IMR-90 (cell line): Measurements from ENCODE around the gene AFTPH. TPM values are rescaled to one million over a fixed set of nuclear protein-coding genes. Genes with fewer than 3 reads are reported as not detected.

ENCODE experiments used
- ATAC-seq: fragments of 200-7000 bp; cut with Tn5 transposase; 2 replicates; pipeline ENCODE4 v1.9.1; 2020; ENCODE audit warnings: low read depth, mild to moderate bottlenecking, moderate library complexity
- BruUV-seq: library from RNA; stranded (reverse); fragments of 400-500 nt; replicated peaks from 2 replicates; lab custom pipeline; 2021; lab: Mats Ljungman, UMichigan
- CTCF ChIA-PET: fragments of 300-600 bp; formaldehyde crosslinking; extraction: SDS; loops from one replicate; lab custom pipeline; 2021; ENCODE audit warnings: antibody characterized with exemption; lab: Yijun Ruan, JAX
- POLR2A ChIA-PET: fragments of 300-600 bp; sonication (Branson Sonifier 250); formaldehyde crosslinking; loops from one replicate; lab custom pipeline; 2022; ENCODE audit warnings: antibody characterized with exemption; ENCODE audit not compliant: unreplicated experiment; lab: Charles Lee
- DNase-seq: peaks from one replicate; pipeline ENCODE4 v3.0.0; 2013
- H2AFZ ChIP-seq: replicated peaks from 2 replicates; pipeline ENCODE3; 2013; ENCODE audit warnings: low read length, mild to moderate bottlenecking; ENCODE audit not compliant: poor library complexity
- H2AK5ac ChIP-seq: 2 replicates; pipeline ENCODE4 v1.6.1; 2013; ENCODE audit warnings: low read depth, low read length, inconsistent platforms
- H2AK9ac ChIP-seq: replicated peaks from 2 replicates; pipeline ENCODE3; 2013; ENCODE audit warnings: mild to moderate bottlenecking, low read depth, low read length, moderate library complexity; ENCODE audit not compliant: poor library complexity
- H2BK120ac ChIP-seq: 2 replicates; pipeline ENCODE4 v1.6.1; 2013; ENCODE audit warnings: low read depth, low read length, inconsistent platforms
- H2BK15ac ChIP-seq: 3 replicates; pipeline ENCODE4 v1.6.1; 2013; ENCODE audit warnings: low read depth, low read length, inconsistent platforms
- H2BK20ac ChIP-seq: 2 replicates; pipeline ENCODE4 v1.6.1; 2013; ENCODE audit warnings: low read depth, mild to moderate bottlenecking, inconsistent platforms, low read length, moderate library complexity
- H2BK5ac ChIP-seq: 2 replicates; pipeline ENCODE4 v1.6.1; 2013; ENCODE audit warnings: mild to moderate bottlenecking, low read depth, low read length, inconsistent platforms; ENCODE audit not compliant: poor library complexity, severe bottlenecking
- H3K14ac ChIP-seq: replicated peaks from 2 replicates; pipeline ENCODE4 v1.6.1; 2013; ENCODE audit warnings: low read depth, low read length, inconsistent platforms
- H3K18ac ChIP-seq: 2 replicates; pipeline ENCODE4 v1.6.1; 2013; ENCODE audit warnings: low read depth, low read length, control low read depth
- H3K23ac ChIP-seq: 2 replicates; pipeline ENCODE4 v1.6.1; 2013; ENCODE audit warnings: low read depth, low read length, inconsistent platforms
- H3K27ac ChIP-seq: 2 replicates; pipeline ENCODE4 v1.5.1; 2013; ENCODE audit warnings: mild to moderate bottlenecking, control low read depth, low read length; ENCODE audit not compliant: insufficient read depth
- H3K27me3 ChIP-seq: 2 replicates; pipeline ENCODE4 v1.6.1; 2013; ENCODE audit warnings: low read length; ENCODE audit not compliant: control insufficient read depth, insufficient read depth
- H3K36me3 ChIP-seq: 2 replicates; pipeline ENCODE4 v1.6.1; 2013; ENCODE audit warnings: low read length, mixed read lengths; ENCODE audit not compliant: control insufficient read depth, insufficient read depth
- H3K4ac ChIP-seq: 2 replicates; pipeline ENCODE4 v1.6.1; 2013; ENCODE audit warnings: low read depth, low read length, inconsistent platforms
- H3K4me1 ChIP-seq: 2 replicates; pipeline ENCODE4 v1.6.1; 2013; ENCODE audit warnings: low read length, mixed read lengths; ENCODE audit not compliant: control insufficient read depth, insufficient read depth
- H3K4me2 ChIP-seq: 2 replicates; pipeline ENCODE4 v1.6.1; 2013; ENCODE audit warnings: low read depth, mild to moderate bottlenecking, control low read depth, low read length, moderate library complexity
- H3K4me3 ChIP-seq: 2 replicates; pipeline ENCODE4 v1.5.1; 2013; ENCODE audit warnings: low read depth, mild to moderate bottlenecking, control low read depth, low read length, moderate library complexity; ENCODE audit not compliant: insufficient read depth
- H3K56ac ChIP-seq: 2 replicates; pipeline ENCODE4 v1.6.1; 2013; ENCODE audit warnings: low read length, inconsistent platforms; ENCODE audit not compliant: insufficient read depth; ENCODE audit errors: extremely low read depth
- H3K79me1 ChIP-seq, 2 experiments: 2 replicates each; pipeline ENCODE4 v1.6.1; 2013; ENCODE audit warnings: low read length in 2 of 2, inconsistent platforms in 1 of 2, low read depth in 1 of 2
- H3K9ac ChIP-seq: 2 replicates; pipeline ENCODE4 v1.6.1; 2013; ENCODE audit warnings: low read depth, low read length, control low read depth
- H3K9me1 ChIP-seq: 2 replicates; pipeline ENCODE4 v1.6.1; 2013; ENCODE audit warnings: low read length, inconsistent platforms; ENCODE audit not compliant: insufficient read depth
- H3K9me3 ChIP-seq: 2 replicates; pipeline ENCODE4 v1.6.1; 2013; ENCODE audit warnings: low read length; ENCODE audit not compliant: control insufficient read depth, insufficient read depth
- H4K20me1 ChIP-seq: 2 replicates; pipeline ENCODE4 v1.6.1; 2013; ENCODE audit warnings: low read length, inconsistent platforms; ENCODE audit not compliant: insufficient read depth
- H4K5ac ChIP-seq: 2 replicates; pipeline ENCODE4 v1.6.1; 2013; ENCODE audit warnings: mild to moderate bottlenecking, low read depth, low read length, control low read depth
- H4K8ac ChIP-seq, 2 experiments: 2 replicates each; pipeline ENCODE4 v1.6.1; 2013; ENCODE audit warnings: low read depth in 2 of 2, low read length in 2 of 2, control low read depth in 1 of 2, inconsistent platforms in 1 of 2
- H4K91ac ChIP-seq: 2 replicates; pipeline ENCODE4 v1.6.1; 2013; ENCODE audit warnings: low read depth, low read length, inconsistent platforms; ENCODE audit not compliant: insufficient read depth
- BHLHE40 ChIP-seq: fragments of 150-350 bp; IDR thresholded peaks from 2 replicates; pipeline ENCODE4 v1.6.1; 2016; ENCODE audit warnings: mild to moderate bottlenecking, low read depth, low read length
- CEBPB ChIP-seq: IDR thresholded peaks from 2 replicates; pipeline ENCODE4 v1.6.1; 2012; ENCODE audit warnings: low read depth, low read length, improper control_type of control experiment
- CHD1 ChIP-seq: IDR thresholded peaks from 2 replicates; pipeline ENCODE4 v1.6.1; 2012; ENCODE audit warnings: low read depth, low read length, improper control_type of control experiment
- FOS ChIP-seq: fragments of 150-350 bp; IDR thresholded peaks from 2 replicates; pipeline ENCODE4 v1.6.1; 2016; ENCODE audit warnings: low read depth, low read length
- MAFK ChIP-seq: IDR thresholded peaks from 2 replicates; pipeline ENCODE4 v1.6.1; 2012; ENCODE audit warnings: low read depth, low read length, improper control_type of control experiment
- MAZ ChIP-seq: IDR thresholded peaks from 2 replicates; pipeline ENCODE4 v1.6.1; 2012; ENCODE audit warnings: low read depth, mild to moderate bottlenecking, low read length, improper control_type of control experiment, moderate library complexity, borderline replicate concordance
- MXI1 ChIP-seq: IDR thresholded peaks from 2 replicates; pipeline ENCODE4 v1.6.1; 2012; ENCODE audit warnings: low read depth, mild to moderate bottlenecking, low read length, moderate library complexity, borderline replicate concordance
- NFE2L2 ChIP-seq: fragments of 150-350 bp; IDR thresholded peaks from 2 replicates; pipeline ENCODE4 v1.6.1; 2016; ENCODE audit warnings: low read depth, mild to moderate bottlenecking, low read length
- POLR2A ChIP-seq: IDR thresholded peaks from 2 replicates; pipeline ENCODE4 v1.6.1; 2012; ENCODE audit warnings: mild to moderate bottlenecking, low read depth, low read length
- RAD21 ChIP-seq: IDR thresholded peaks from 2 replicates; pipeline ENCODE4 v1.6.1; 2012; ENCODE audit warnings: low read length, improper control_type of control experiment
- RCOR1 ChIP-seq: IDR thresholded peaks from 2 replicates; pipeline ENCODE4 v1.6.1; 2012; ENCODE audit warnings: mild to moderate bottlenecking, low read length, improper control_type of control experiment; ENCODE audit not compliant: insufficient replicate concordance
- RFX5 ChIP-seq: IDR thresholded peaks from 2 replicates; pipeline ENCODE4 v1.8.0; 2012; ENCODE audit warnings: low read depth, mild to moderate bottlenecking, low read length, moderate library complexity
- SMC3 ChIP-seq: fragments of 150-350 bp; IDR thresholded peaks from 2 replicates; pipeline ENCODE4 v1.6.1; 2016; ENCODE audit warnings: low read depth, mild to moderate bottlenecking, antibody characterized with exemption, low read length, moderate library complexity
- WGBS, 2 experiments: methylation state at CpG; one replicate each; pipeline versions ENCODE4 v1.1.5 to v1.1.7; 2013; ENCODE audit warnings: missing lambda C conversion rate in 2 of 2; ENCODE audit not compliant: insufficient read length in 1 of 2; ENCODE audit errors: extremely low coverage in 2 of 2; 5-methylcytosine and 5-hydroxymethylcytosine counted together
- dilution Hi-C: fragments of 300-500 bp; cut with HindIII; formaldehyde crosslinking; loops from one replicate; pipeline ENCODE4 v1.14.3; 2018; ENCODE audit warnings: low sequenced_read_pairs; ENCODE audit not compliant: unreplicated experiment
- in situ Hi-C: fragments of 300-500 bp; cut with MboI; formaldehyde crosslinking; loops from 3 replicates; pipeline ENCODE4 v1.14.3; 2019; ENCODE audit warnings: low sequenced_read_pairs, inconsistent platforms, mixed read lengths
- intact Hi-C: fragments of 100-400 bp; cut with micrococcal nuclease; formaldehyde crosslinking; loops from 2 replicates; pipeline ENCODE4 v1.10.0; 2022
- polyA plus RNA-seq, 3 experiments: library from polyadenylated mRNA; depleted of rRNA; stranded (reverse); fragments of >200 nt; gene quantifications; 2 replicates each; pipeline ENCODE4 v1.2.3, GENCODE V29; 2012; ENCODE audit warnings: low replicate concordance in 1 of 3
- total RNA-seq: library from RNA; depleted of rRNA; stranded (reverse); fragments of >200 nt; gene quantifications from 2 replicates; pipeline ENCODE4 v1.2.3, GENCODE V29; 2012
- TF ChIP-seq, protein P1 (sequence below): fragments of 150-350 bp; IDR thresholded peaks from 2 replicates; pipeline ENCODE4 v1.6.1; 2016; ENCODE audit warnings: low read depth, mild to moderate bottlenecking, low read length, moderate library complexity, borderline replicate concordance
- TF ChIP-seq, protein P2 (sequence below): fragments of 150-350 bp; IDR thresholded peaks from 2 replicates; pipeline ENCODE4 v1.6.1; 2017; ENCODE audit warnings: mild to moderate bottlenecking, antibody characterized with exemption, low read length, low read depth
- TF ChIP-seq, protein P3 (sequence below): conservative IDR thresholded peaks from 2 replicates; pipeline ENCODE4 v1.5.1; 2012; ENCODE audit warnings: mild to moderate bottlenecking, low read depth, low read length, improper control_type of control experiment

Gene AFTPH
- total and polyA plus RNA-seq, 2 of the 4 experiments (the other 2 are of a cell fraction): 9.4 to 19.9 TPM

DNA sequence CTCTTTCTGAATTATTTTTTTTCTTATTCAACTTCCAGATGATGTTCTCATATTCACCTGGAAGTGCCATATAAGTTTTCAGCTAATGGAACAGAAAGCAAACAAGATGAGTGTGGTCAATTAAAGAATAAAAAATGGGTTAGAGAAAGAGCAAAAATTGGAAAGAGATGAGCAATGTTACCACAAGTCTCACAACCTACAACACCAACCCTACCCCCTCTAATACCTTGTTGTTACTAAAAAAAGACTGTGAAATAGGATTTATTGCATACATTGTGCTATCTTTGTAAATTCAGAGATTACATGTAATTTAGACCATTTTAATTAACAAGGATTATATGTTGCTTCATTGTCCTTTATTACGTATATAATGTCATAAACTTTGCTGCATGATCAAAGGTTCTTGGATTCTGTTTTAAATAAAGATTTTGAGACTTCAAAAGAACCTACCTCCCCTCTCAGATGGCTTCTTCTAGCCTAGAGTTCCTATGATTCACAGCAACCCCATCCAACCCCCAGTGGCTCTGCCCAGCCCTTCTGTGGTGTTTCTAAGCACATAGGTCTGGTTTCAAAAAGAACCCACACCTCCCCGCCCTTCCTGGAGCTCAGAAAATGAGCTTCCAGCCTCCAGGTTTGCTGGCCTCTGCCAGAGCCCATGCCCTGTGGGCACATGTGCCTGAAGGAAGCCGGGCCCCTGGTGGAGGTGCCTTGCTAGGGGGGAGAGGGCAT is 45.5 kb upstream of the AFTPH start:
- Histone ChIP-seq H2AFZ (no peak overlapping the region), H4K20me1 (no peaks in the 10 kb centered on the region), H2BK5ac (no peak overlapping the region), H3K27me3 (peaks cover 53% of the 10 kb centered on the region), H4K5ac (no peak overlapping the region), H2AK9ac (no peak overlapping the region), H3K14ac (no peak overlapping the region), H3K79me1 (no peaks in the 10 kb centered on the region), H3K4me2 (no peak overlapping the region), H3K36me3 (no peaks in the 10 kb centered on the region), H3K4ac (no peak overlapping the region), H2BK20ac (no peak overlapping the region), H2BK120ac (no peak overlapping the region), H2BK15ac (no peak overlapping the region), H3K18ac (no peak overlapping the region), H4K8ac (no peak overlapping the region), H3K4me1 (no peaks in the 10 kb centered on the region), H3K9me1 (no peaks in the 10 kb centered on the region), H3K9me3 (no peaks in the 10 kb centered on the region), H3K56ac (no peak overlapping the region), H4K91ac (no peak overlapping the region), H3K27ac (no peak overlapping the region), H3K9ac (no peak overlapping the region), H2AK5ac (no peak overlapping the region), H3K23ac (no peak overlapping the region), H3K4me3 (no peak overlapping the region)
- dilution Hi-C loops (no loop called here), intact Hi-C loops (no loop called here), in situ Hi-C loops (no loop called here)
- ATAC-seq (no peak), DNase-seq (no peak)
- no peak for TF ChIP-seq MAFK
- TF ChIP-seq, protein P1, sequence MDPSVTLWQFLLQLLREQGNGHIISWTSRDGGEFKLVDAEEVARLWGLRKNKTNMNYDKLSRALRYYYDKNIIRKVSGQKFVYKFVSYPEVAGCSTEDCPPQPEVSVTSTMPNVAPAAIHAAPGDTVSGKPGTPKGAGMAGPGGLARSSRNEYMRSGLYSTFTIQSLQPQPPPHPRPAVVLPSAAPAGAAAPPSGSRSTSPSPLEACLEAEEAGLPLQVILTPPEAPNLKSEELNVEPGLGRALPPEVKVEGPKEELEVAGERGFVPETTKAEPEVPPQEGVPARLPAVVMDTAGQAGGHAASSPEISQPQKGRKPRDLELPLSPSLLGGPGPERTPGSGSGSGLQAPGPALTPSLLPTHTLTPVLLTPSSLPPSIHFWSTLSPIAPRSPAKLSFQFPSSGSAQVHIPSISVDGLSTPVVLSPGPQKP: no peak
- no peak for TF ChIP-seq POLR2A
- no peak for TF ChIP-seq SMC3
- no peak for TF ChIP-seq CEBPB
- no peak for TF ChIP-seq BHLHE40
- TF ChIP-seq, protein P2, sequence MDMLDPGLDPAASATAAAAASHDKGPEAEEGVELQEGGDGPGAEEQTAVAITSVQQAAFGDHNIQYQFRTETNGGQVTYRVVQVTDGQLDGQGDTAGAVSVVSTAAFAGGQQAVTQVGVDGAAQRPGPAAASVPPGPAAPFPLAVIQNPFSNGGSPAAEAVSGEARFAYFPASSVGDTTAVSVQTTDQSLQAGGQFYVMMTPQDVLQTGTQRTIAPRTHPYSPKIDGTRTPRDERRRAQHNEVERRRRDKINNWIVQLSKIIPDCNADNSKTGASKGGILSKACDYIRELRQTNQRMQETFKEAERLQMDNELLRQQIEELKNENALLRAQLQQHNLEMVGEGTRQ: no peak
- no peak for TF ChIP-seq RFX5
- no peak for TF ChIP-seq FOS
- TF ChIP-seq RCOR1: no peak
- TF ChIP-seq, protein P3, sequence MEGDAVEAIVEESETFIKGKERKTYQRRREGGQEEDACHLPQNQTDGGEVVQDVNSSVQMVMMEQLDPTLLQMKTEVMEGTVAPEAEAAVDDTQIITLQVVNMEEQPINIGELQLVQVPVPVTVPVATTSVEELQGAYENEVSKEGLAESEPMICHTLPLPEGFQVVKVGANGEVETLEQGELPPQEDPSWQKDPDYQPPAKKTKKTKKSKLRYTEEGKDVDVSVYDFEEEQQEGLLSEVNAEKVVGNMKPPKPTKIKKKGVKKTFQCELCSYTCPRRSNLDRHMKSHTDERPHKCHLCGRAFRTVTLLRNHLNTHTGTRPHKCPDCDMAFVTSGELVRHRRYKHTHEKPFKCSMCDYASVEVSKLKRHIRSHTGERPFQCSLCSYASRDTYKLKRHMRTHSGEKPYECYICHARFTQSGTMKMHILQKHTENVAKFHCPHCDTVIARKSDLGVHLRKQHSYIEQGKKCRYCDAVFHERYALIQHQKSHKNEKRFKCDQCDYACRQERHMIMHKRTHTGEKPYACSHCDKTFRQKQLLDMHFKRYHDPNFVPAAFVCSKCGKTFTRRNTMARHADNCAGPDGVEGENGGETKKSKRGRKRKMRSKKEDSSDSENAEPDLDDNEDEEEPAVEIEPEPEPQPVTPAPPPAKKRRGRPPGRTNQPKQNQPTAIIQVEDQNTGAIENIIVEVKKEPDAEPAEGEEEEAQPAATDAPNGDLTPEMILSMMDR: no peak
- TF ChIP-seq MXI1: no peak
- TF ChIP-seq NFE2L2: no peak
- no peak for TF ChIP-seq MAZ
- no peak for TF ChIP-seq RAD21
- no peak for TF ChIP-seq CHD1
- no TSS peak for BruUV-seq
- ChIA-PET CTCF (interaction anchor here (0.6 kb wide), 1 partner anchor 419 kb away, joined by 6 read pairs; no protein-coding TSS in a partner anchor), POLR2A (no interaction called here)
- no CpG with 5 or more reads among the region's 3 CpGs for WGBS, 2 experiments
